GM12891 (cell line): ENCODE measurements around the gene KXD1.

Experiments used
- PAX5 ChIP-seq: IDR thresholded peaks from 2 replicates; pipeline ENCODE4 v1.6.1; 2011; ENCODE audit warnings: low read length, moderate library complexity, mild to moderate bottlenecking; ENCODE audit not compliant: insufficient read depth, severe bottlenecking
- POLR2A ChIP-seq: IDR thresholded peaks from 2 replicates; pipeline ENCODE4 v1.6.1; 2011; ENCODE audit warnings: low read depth, low read length, control low read depth
- POLR2AphosphoS5 ChIP-seq: IDR thresholded peaks from 2 replicates; pipeline ENCODE4 v1.6.1; 2011; ENCODE audit warnings: low read depth, low read length, control low read depth
- POU2F2 ChIP-seq: IDR thresholded peaks from 2 replicates; pipeline ENCODE4 v1.6.1; 2011; ENCODE audit warnings: low read depth, mild to moderate bottlenecking, control low read depth, low read length, moderate library complexity
- SPI1 ChIP-seq: IDR thresholded peaks from 2 replicates; pipeline ENCODE4 v1.6.1; 2011; ENCODE audit warnings: low read depth, low read length, control low read depth
- TAF1 ChIP-seq: IDR thresholded peaks from 2 replicates; pipeline ENCODE4 v1.6.1; 2011; ENCODE audit warnings: low read depth, low read length, control low read depth

DNA sequence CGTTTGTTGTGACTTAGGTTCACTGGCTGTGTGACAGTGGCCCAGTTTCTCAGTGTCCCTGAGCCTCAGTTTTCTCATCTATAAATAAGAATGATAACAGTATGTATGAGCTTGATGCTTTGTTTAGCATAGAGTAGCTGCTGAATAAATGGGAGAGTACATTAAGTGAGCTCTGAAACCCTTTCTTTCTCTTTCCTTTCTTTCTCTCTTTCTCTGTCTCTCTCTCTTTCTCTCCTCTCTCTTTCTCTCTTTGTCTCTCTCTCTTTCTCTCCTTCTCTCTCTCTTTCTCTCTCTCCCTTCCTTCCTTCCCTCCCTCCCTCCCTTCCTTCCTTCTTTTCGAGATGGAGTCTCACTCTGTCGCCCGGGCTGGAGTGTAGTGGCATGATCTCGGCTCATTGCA, 2.0 kb downstream of the KXD1 start:
- no peak for TF ChIP-seq POLR2AphosphoS5
- no peak for TF ChIP-seq SPI1
- TF ChIP-seq POLR2A: no peak
- TF ChIP-seq TAF1: no peak
- TF ChIP-seq PAX5: no peak
- TF ChIP-seq POU2F2: no peak
